H9 (cell line): ENCODE data around the gene GAK. TPM values are rescaled to one million over a fixed set of nuclear protein-coding genes. Genes with fewer than 3 reads are reported as not detected.

Experiments used
- DNase-seq: peaks from one replicate; pipeline ENCODE4 v3.0.0-alpha.2; 2017
- H2AFZ ChIP-seq: one replicate; pipeline ENCODE4 v1.6.1; 2013; ENCODE audit warnings: mild to moderate bottlenecking, low read length, control low read depth, moderate library complexity
- H2AK5ac ChIP-seq: 2 replicates; pipeline ENCODE4 v1.6.1; 2013; ENCODE audit warnings: low read length, control low read depth, mixed read lengths; ENCODE audit not compliant: insufficient read length
- H2BK120ac ChIP-seq: one replicate; pipeline ENCODE4 v1.6.1; 2013; ENCODE audit warnings: low read depth, mild to moderate bottlenecking, low read length, control low read depth, inconsistent platforms; ENCODE audit not compliant: poor library complexity, severe bottlenecking
- H2BK12ac ChIP-seq: 2 replicates; pipeline ENCODE4 v1.6.1; 2013; ENCODE audit warnings: low read length, control low read depth, mixed read lengths, low read depth; ENCODE audit not compliant: insufficient read length
- H2BK15ac ChIP-seq: 2 replicates; pipeline ENCODE4 v1.6.1; 2013; ENCODE audit warnings: low read depth, low read length, control low read depth
- H2BK20ac ChIP-seq: one replicate; pipeline ENCODE4 v1.6.1; 2013; ENCODE audit warnings: low read depth, mild to moderate bottlenecking, low read length, control low read depth, inconsistent platforms; ENCODE audit not compliant: poor library complexity, severe bottlenecking
- H2BK5ac ChIP-seq: 2 replicates; pipeline ENCODE4 v1.6.1; 2013; ENCODE audit warnings: low read length, control low read depth, mixed read lengths; ENCODE audit not compliant: insufficient read length
- H3K14ac ChIP-seq: 2 replicates; pipeline ENCODE4 v1.6.1; 2013; ENCODE audit warnings: low read length, control low read depth; ENCODE audit not compliant: insufficient read depth
- H3K18ac ChIP-seq: 2 replicates; pipeline ENCODE4 v1.6.1; 2013; ENCODE audit warnings: low read depth, mild to moderate bottlenecking, mixed read lengths, low read length, control low read depth; ENCODE audit not compliant: insufficient read length
- H3K23ac ChIP-seq: 2 replicates; pipeline ENCODE4 v1.6.1; 2013; ENCODE audit warnings: low read length, control low read depth, mixed read lengths, low read depth; ENCODE audit not compliant: insufficient read length
- H3K23me2 ChIP-seq: 2 replicates; pipeline ENCODE4 v1.6.1; 2013; ENCODE audit warnings: low read depth, mild to moderate bottlenecking, mixed read lengths, low read length, control low read depth; ENCODE audit not compliant: insufficient read length, poor library complexity, severe bottlenecking
- H3K27ac ChIP-seq: 2 replicates; pipeline ENCODE4 v1.5.1; 2013; ENCODE audit warnings: low read length, control low read depth, mixed read lengths, low read depth; ENCODE audit not compliant: insufficient read length
- H3K27me3 ChIP-seq: 2 replicates; pipeline ENCODE4 v1.6.1; 2013; ENCODE audit warnings: low read length, control low read depth, inconsistent platforms; ENCODE audit not compliant: insufficient read depth
- H3K4ac ChIP-seq: 2 replicates; pipeline ENCODE4 v1.6.1; 2013; ENCODE audit warnings: low read depth, mild to moderate bottlenecking, control low read depth, inconsistent platforms, low read length, moderate library complexity
- H3K4me1 ChIP-seq: 2 replicates; pipeline ENCODE4 v1.6.1; 2013; ENCODE audit warnings: low read length, control low read depth, inconsistent platforms; ENCODE audit not compliant: insufficient read depth
- H3K4me2 ChIP-seq: 2 replicates; pipeline ENCODE4 v1.6.1; 2013; ENCODE audit warnings: low read length, control low read depth, mixed read lengths; ENCODE audit not compliant: insufficient read length, insufficient read depth
- H3K56ac ChIP-seq: 2 replicates; pipeline ENCODE4 v1.6.1; 2013; ENCODE audit warnings: low read depth, mild to moderate bottlenecking, mixed read lengths, low read length, control low read depth; ENCODE audit not compliant: insufficient read length
- H3K79me1 ChIP-seq: 2 replicates; pipeline ENCODE4 v1.6.1; 2013; ENCODE audit warnings: low read depth, mild to moderate bottlenecking, moderate library complexity, low read length, control low read depth, inconsistent platforms; ENCODE audit not compliant: insufficient read depth, poor library complexity, severe bottlenecking
- H3K79me2 ChIP-seq: 2 replicates; pipeline ENCODE4 v1.6.1; 2013; ENCODE audit warnings: low read length, control low read depth, inconsistent platforms; ENCODE audit not compliant: insufficient read depth
- H3K9ac ChIP-seq: 2 replicates; pipeline ENCODE4 v1.6.1; 2013; ENCODE audit warnings: low read length, control low read depth, mixed read lengths; ENCODE audit not compliant: insufficient read length; ENCODE audit errors: extremely low read depth
- H3K9me3 ChIP-seq: one replicate; pipeline ENCODE4 v1.6.1; 2013; ENCODE audit warnings: low read depth, low read length, inconsistent platforms; ENCODE audit not compliant: control insufficient read depth
- H3T11ph ChIP-seq: one replicate; pipeline ENCODE4 v1.6.1; 2013; ENCODE audit warnings: mild to moderate bottlenecking, low read length, control low read depth, inconsistent platforms
- H4K20me1 ChIP-seq: one replicate; pipeline ENCODE4 v1.6.1; 2013; ENCODE audit not compliant: control insufficient read depth, insufficient read length, insufficient read depth
- H4K5ac ChIP-seq: 2 replicates; pipeline ENCODE4 v1.6.1; 2013; ENCODE audit warnings: low read depth, mild to moderate bottlenecking, mixed read lengths, low read length, control low read depth; ENCODE audit not compliant: insufficient read length
- H4K8ac ChIP-seq: replicated peaks from 2 replicates; pipeline ENCODE4 v1.6.1; 2013; ENCODE audit warnings: low read length, control low read depth, mixed read lengths, low read depth; ENCODE audit not compliant: insufficient read length
- H4K91ac ChIP-seq: 2 replicates; pipeline ENCODE4 v1.6.1; 2013; ENCODE audit warnings: low read depth, mild to moderate bottlenecking, moderate library complexity, mixed read lengths, low read length, control low read depth; ENCODE audit not compliant: insufficient read length
- H3K27ac Mint-ChIP-seq, 3 experiments: 2 replicates in 2 of 3; 3 replicates in 1 of 3; pipeline ENCODE4 v1.8.0; 2020 to 2021; ENCODE audit warnings: mixed read lengths in 3 of 3, mild to moderate bottlenecking in 1 of 3, moderate library complexity in 1 of 3
- H3K27me3 Mint-ChIP-seq: 2 replicates; pipeline ENCODE4 v1.8.0; 2021; ENCODE audit warnings: low read depth, mild to moderate bottlenecking, moderate library complexity, mixed read lengths
- H3K36me3 Mint-ChIP-seq, 3 experiments: 2 replicates in 2 of 3; 3 replicates in 1 of 3; pipeline ENCODE4 v1.8.0; 2020 to 2021; ENCODE audit warnings: low read depth in 3 of 3, mixed read lengths in 3 of 3; ENCODE audit not compliant: insufficient read depth in 1 of 3
- H3K4me1 Mint-ChIP-seq, 2 experiments: 2 replicates each; pipeline ENCODE4 v1.8.0; 2020; ENCODE audit warnings: mixed read lengths in 2 of 2
- H3K4me3 Mint-ChIP-seq, 2 experiments: 2 replicates in 1 of 2; 3 replicates in 1 of 2; pipeline ENCODE4 v1.8.0; 2020 to 2021; ENCODE audit warnings: mild to moderate bottlenecking in 2 of 2, mixed read lengths in 2 of 2, moderate library complexity in 1 of 2
- H3K9me3 Mint-ChIP-seq, 2 experiments: 2 replicates in 1 of 2; 3 replicates in 1 of 2; pipeline ENCODE4 v1.8.0; 2020; ENCODE audit warnings: mild to moderate bottlenecking in 2 of 2, mixed read lengths in 2 of 2, moderate library complexity in 1 of 2
- CTCF ChIP-seq: fragments of 200-600 bp; sonication (generic); conservative IDR thresholded peaks from 3 replicates; pipeline ENCODE4 v1.8.0; 2021; ENCODE audit warnings: antibody characterized with exemption, mild to moderate bottlenecking
- WGBS: extraction: QIAGEN DNeasy Blood & Tissue Kit; methylation state at CpG from one replicate; pipeline ENCODE4 v1.1.7; 2013; ENCODE audit warnings: missing lambda C conversion rate, low lambda C conversion rate, mixed read lengths; ENCODE audit not compliant: insufficient read length; ENCODE audit errors: extremely low coverage; 5-methylcytosine and 5-hydroxymethylcytosine counted together
- total RNA-seq: library from RNA; stranded (reverse); gene quantifications from 2 replicates; pipeline ENCODE4 v1.2.1, GENCODE V29; 2021

GAK gene
- total RNA-seq, 1 experiment from 2014 or later: 80.7 TPM

GRCh38 chr4:823761-824460 lies 108.2 kb downstream of the GAK start:
- no peaks in the 10 kb centered on the region for H3K36me3 Mint-ChIP-seq
- TF ChIP-seq CTCF: no peak; the same call in 2 of the 3 replicates
- Histone ChIP-seq H3K27ac (no peak overlapping the region), H3K27me3 (peaks cover 36% of the 10 kb centered on the region; the same call in 1 of the 2 replicates), H2AK5ac (no peak overlapping the region), H3K4ac (no peak overlapping the region), H4K8ac (no peak overlapping the region), H3K4me1 (no peaks in the 10 kb centered on the region), H2BK20ac (no peak overlapping the region), H3K9me3 (no peaks in the 10 kb centered on the region), H2BK120ac (no peak overlapping the region), H2BK12ac (no peak overlapping the region), H3K18ac (no peak overlapping the region), H3K14ac (no peak overlapping the region), H3K79me2 (no peaks in the 10 kb centered on the region), H3K56ac (no peak overlapping the region), H3K23ac (no peak overlapping the region), H3T11ph (no peak overlapping the region), H3K4me2 (no peak overlapping the region), H3K9ac (no peak overlapping the region), H2BK5ac (no peak overlapping the region), H2AFZ (no peak overlapping the region), H4K91ac (no peak overlapping the region), H3K23me2 (no peaks in the 10 kb centered on the region), H4K5ac (no peak overlapping the region), H2BK15ac (no peak overlapping the region), H3K79me1 (no peaks in the 10 kb centered on the region), H4K20me1 (no peaks in the 10 kb centered on the region)
- H3K9me3 Mint-ChIP-seq: no peaks in the 10 kb centered on the region
- H3K4me1 Mint-ChIP-seq: peaks cover 2 to 3% of the 10 kb centered on the region in 2 experiments; a peak in 2 of 4 replicates
- H3K27me3 Mint-ChIP-seq: peaks cover 92% of the 10 kb centered on the region
- no peak for DNase-seq
- no CpG with 5 or more reads among the region's 24 CpGs for WGBS
- no peak overlapping the region for H3K4me3 Mint-ChIP-seq
- H3K27ac Mint-ChIP-seq: no peak overlapping the region
